BE2C (cell line): ENCODE data around the gene IFT81.

Experiments used
- DNase-seq: peaks from one replicate; pipeline ENCODE4 v3.0.0-alpha.2; 2020
- H3K27me3 ChIP-seq: fragments of 250-450 bp; sonication (Bioruptor Pico); 2 replicates; pipeline ENCODE4 v1.5.1; 2020; ENCODE audit warnings: mild to moderate bottlenecking
- H3K36me3 ChIP-seq: fragments of 250-450 bp; sonication (Bioruptor Pico); 2 replicates; pipeline ENCODE4 v1.5.1; 2020; ENCODE audit warnings: mild to moderate bottlenecking
- H3K4me1 ChIP-seq: fragments of 250-450 bp; sonication (Bioruptor Pico); 2 replicates; pipeline ENCODE4 v1.5.1; 2020
- H3K4me3 ChIP-seq: 2 replicates; pipeline ENCODE4 v1.5.1; 2011; ENCODE audit warnings: low read depth, low read length
- H3K9me3 ChIP-seq: fragments of 250-450 bp; sonication (Bioruptor Pico); 2 replicates; pipeline ENCODE4 v1.5.1; 2020
- TF ChIP-seq, protein P1 (sequence below): IDR thresholded peaks from 2 replicates; pipeline ENCODE4 v1.5.1; 2012; ENCODE audit warnings: mild to moderate bottlenecking, low read depth, low read length

IFT81 gene

DNA sequence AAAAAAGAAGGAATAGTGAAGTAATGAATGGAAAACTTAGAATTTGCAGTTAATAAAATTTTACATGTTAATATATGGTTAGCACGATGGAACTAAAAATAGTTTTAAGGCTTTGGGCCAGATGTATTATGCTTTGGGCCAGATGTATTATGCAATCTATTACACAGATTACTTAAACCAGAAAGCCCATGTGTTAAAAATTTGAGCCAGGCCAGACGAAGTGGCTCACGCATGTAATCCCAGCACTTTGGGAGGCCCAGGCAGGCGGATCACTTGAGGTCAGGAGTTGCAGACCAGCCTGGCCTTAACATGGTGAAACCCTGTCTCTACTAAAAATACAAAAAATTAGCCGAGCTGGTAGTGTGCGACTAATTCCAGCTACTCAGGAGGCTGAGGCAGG, 17.2 kb downstream of the IFT81 start:
- H3K9me3 ChIP-seq, result no peaks in the 10 kb centered on the region; the same call in 1 of the 2 replicates
- H3K36me3 ChIP-seq, result peaks cover 22% of the 10 kb centered on the region
- no peaks in the 10 kb centered on the region for H3K4me1 ChIP-seq
- H3K4me3 ChIP-seq, result no peak overlapping the region
- H3K27me3 ChIP-seq, result no peaks in the 10 kb centered on the region
- TF ChIP-seq, protein P1, sequence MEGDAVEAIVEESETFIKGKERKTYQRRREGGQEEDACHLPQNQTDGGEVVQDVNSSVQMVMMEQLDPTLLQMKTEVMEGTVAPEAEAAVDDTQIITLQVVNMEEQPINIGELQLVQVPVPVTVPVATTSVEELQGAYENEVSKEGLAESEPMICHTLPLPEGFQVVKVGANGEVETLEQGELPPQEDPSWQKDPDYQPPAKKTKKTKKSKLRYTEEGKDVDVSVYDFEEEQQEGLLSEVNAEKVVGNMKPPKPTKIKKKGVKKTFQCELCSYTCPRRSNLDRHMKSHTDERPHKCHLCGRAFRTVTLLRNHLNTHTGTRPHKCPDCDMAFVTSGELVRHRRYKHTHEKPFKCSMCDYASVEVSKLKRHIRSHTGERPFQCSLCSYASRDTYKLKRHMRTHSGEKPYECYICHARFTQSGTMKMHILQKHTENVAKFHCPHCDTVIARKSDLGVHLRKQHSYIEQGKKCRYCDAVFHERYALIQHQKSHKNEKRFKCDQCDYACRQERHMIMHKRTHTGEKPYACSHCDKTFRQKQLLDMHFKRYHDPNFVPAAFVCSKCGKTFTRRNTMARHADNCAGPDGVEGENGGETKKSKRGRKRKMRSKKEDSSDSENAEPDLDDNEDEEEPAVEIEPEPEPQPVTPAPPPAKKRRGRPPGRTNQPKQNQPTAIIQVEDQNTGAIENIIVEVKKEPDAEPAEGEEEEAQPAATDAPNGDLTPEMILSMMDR, result no peak
- no peak for DNase-seq

DNA sequence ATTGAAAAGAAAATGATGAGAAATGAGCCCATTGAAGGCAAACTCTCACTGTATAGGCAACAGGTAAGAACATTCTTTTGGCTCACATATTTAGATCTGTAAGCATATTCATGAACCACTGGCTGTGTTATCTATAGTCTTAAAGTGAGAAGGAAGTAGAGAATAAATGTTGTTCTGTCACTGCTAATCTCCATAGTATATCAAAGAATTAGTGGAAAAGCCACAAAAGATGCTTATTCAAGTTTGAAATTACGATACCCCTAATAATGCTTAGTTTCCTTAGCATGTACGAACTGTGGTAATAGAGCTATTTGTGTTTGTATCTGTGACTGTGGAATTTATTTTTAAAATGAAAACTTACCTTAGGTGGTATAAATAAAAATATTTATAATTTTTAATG, 22.8 kb downstream of the IFT81 start:
- Histone ChIP-seq H3K9me3 (no peaks in the 10 kb centered on the region), H3K36me3 (peaks cover 26% of the 10 kb centered on the region)
- TF ChIP-seq, protein P1, result no peak

DNA sequence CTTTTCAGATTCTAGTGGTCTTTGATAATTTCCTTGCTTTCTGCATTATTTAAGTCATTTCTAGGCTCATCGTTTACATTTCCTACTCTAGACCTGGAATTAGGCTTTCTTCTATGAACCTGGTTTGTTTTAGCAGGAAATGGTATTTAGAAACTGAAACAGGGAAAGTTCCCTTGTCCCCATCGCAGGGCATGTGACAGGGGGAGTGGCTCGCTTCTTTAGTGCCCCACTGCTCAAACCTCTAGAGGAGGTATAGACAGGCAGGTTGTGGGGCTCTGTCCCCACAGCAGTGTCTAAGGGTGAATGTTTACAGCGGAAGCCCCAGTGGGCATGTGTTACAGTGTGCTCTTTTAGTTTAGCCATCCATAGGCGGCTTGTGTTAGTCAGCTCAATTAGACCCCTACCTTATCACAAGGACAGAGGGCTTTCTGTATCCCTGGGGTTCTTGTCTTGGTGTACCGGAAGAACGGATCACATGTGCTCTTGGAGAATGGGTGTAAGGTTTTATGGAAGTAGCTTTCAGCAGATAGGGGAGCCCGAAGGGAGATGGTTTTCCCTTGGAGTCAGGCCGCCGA, 25.0 kb downstream of the IFT81 start:
- H3K4me1 ChIP-seq, result no peaks in the 10 kb centered on the region
- no peaks in the 10 kb centered on the region for H3K9me3 ChIP-seq
- peaks cover 26% of the 10 kb centered on the region for H3K36me3 ChIP-seq
- H3K27me3 ChIP-seq, result no peaks in the 10 kb centered on the region
- TF ChIP-seq, protein P1, result no peak
- H3K4me3 ChIP-seq, result no peak overlapping the region
- DNase-seq, result no peak

More for the DNA sequence above, 22.8 kb downstream of the IFT81 start:
- DNase-seq, result no peak
- Histone ChIP-seq H3K27me3 (no peaks in the 10 kb centered on the region), H3K4me3 (no peak overlapping the region), H3K4me1 (no peaks in the 10 kb centered on the region)

DNA sequence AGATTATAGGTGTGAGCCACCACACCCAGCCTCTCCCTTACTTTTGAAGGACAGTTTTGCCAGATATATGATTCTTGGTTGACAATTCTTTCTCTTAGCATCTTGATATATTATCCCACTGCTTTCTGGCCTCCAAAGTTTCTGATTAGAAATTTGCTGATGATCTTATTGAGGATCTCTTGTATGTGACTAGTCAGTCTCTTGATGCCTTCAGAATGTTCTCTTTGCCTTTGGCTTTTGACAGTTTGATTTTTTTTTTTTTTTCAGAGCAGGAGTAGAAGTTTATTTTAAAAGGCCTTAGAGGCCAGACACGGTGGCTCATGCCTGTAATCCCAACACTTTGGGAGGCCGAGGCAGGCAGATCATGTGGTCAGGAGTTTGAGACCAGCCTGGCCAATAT, 32.6 kb downstream of the IFT81 start:
- Histone ChIP-seq H3K27me3 (no peaks in the 10 kb centered on the region), H3K9me3 (no peaks in the 10 kb centered on the region), H3K36me3 (peaks cover 10% of the 10 kb centered on the region), H3K4me1 (no peaks in the 10 kb centered on the region), H3K4me3 (no peak overlapping the region)
- TF ChIP-seq, protein P1, result no peak
- DNase-seq, result no peak

DNA sequence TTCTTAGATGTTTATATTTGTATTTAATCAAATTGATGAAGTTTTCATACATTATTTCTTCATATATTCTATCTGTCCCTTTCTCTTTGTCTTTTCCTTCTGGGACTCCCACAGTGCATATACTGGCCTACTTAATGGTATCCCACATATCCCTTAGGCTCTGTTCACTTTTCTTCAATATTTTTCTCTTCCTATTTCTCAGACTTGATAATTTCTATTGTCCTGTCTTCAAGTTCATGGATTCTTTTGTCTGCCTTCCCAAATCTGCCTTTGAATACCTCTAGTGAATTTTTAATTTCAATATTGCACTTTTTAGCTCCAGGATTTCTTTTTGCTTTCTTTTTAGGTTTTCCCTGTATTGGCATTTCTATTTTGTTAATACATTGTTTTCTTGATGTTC, 33.4 kb downstream of the IFT81 start:
- H3K4me1 ChIP-seq, result no peaks in the 10 kb centered on the region
- no peak overlapping the region for H3K4me3 ChIP-seq
- DNase-seq, result no peak
- H3K36me3 ChIP-seq, result peaks cover 13% of the 10 kb centered on the region
- H3K27me3 ChIP-seq, result no peaks in the 10 kb centered on the region
- TF ChIP-seq, protein P1, result no peak
- H3K9me3 ChIP-seq, result no peaks in the 10 kb centered on the region

DNA sequence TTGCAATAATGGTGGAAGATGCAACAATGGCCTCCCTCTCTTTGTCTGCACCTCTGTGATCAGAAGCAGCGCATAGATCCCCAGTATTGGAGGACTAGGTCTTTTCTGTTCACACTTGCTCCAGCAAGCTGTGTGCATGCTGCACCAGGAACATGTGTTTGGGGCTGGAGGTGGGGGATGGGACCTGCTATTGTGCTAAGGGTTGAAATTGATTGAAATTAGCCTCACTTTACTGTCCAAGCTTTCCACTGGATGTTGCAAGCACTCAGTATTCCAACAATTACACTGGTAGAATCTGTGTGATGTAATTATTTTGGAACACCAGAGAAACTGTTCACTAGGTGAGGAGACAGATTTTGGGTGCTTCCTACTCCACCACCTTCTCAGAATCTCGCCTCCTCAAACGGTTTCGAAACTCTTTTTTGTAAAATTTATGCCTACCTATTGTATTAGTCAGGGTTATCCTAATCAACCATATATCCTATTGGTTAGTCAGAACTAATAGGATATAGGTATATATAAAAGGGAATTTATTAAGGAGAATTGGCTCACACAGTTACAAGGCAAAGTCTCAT, 35.6 kb downstream of the IFT81 start:
- Histone ChIP-seq H3K36me3 (peaks cover 18% of the 10 kb centered on the region), H3K9me3 (no peaks in the 10 kb centered on the region), H3K4me3 (no peak overlapping the region), H3K27me3 (no peaks in the 10 kb centered on the region), H3K4me1 (no peaks in the 10 kb centered on the region)
- TF ChIP-seq, protein P1, result no peak
- DNase-seq, result no peak
